Right ventricle myocardium superior (tissue), 1 donor: Measurements from ENCODE around the gene MED13L. TPM values are rescaled to one million over a fixed set of nuclear protein-coding genes. Genes with fewer than 3 reads are reported as not detected.
A peak's percentile ranks its signal among the peaks of the same experiment; 100 is the strongest.

ENCODE experiments used
- ATAC-seq: fragments of 200-7000 bp; cut with Tn5 transposase; one replicate; pipeline ENCODE4 v1.9.1; 2020; ENCODE audit warnings: mild to moderate bottlenecking; ENCODE audit not compliant: poor library complexity
- DNase-seq: peaks from one replicate; pipeline ENCODE4 v3.0.0-alpha.2; 2020
- intact Hi-C: fragments of 100-400 bp; cut with DNase I; formaldehyde crosslinking; loops from one replicate; pipeline ENCODE4 v1.11.2; 2022
- total RNA-seq: library from RNA; stranded (reverse); fragmentation: NEBNext Ultra II Directional; extraction: Animal tissue kit (Norgen Biotek cat#: 25700); gene quantifications from one replicate; pipeline ENCODE4 v1.2.1, GENCODE V29; 2021
- donor health status: DM: no; HTN: yes; CAD: no; lungs with severe emphysema.

MED13L gene
- total RNA-seq, 1 donor from 2014 or later = 57.7 TPM

DNA sequence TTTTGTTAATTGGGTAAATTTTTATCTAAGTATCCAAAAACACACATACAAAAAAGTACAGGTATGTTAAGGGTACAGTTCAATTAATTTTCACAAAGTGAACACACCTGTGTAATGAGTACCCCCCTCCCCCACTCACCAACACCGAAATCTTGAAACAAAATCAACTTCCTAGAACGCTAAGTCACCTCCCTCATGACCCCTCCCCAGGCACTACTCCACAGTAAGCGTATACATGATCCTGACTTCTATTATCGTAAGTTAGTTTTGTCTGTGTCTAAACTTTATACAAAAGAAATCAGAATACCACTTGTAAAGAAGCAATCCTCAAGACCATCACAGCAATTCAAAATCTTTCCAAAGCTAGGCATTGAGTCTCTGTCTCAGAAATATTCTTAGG is 100.5 kb downstream of the MED13L start:
- intact Hi-C loops = no loop called here
- ATAC-seq (no peak), DNase-seq (no peak)

DNA sequence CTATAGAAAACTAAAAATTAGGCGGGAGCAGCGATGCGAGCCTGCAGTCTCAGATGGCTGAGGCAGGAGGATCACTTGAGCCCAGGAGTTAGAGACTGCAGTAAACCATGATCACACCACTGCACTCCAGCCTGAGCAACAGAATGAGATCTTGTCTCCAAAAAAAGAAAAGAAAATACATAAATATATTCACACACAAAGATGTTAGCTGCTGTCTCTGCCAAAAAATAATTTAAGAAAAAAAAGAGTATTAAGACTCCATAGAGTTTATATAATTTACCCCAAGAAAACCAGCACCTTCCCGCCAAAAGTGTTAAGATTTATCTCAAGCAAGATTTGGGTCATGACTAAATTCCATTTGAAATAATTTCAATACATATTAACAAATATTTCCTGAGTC is 102.6 kb downstream of the MED13L start:
- ATAC-seq (no peak), DNase-seq (no peak)
- intact Hi-C loops = no loop called here

- DNase-seq = no peak
- intact Hi-C loops = no loop called here
Observed at GRCh38 chr12:116174006-116174405, 103.5 kb downstream of the MED13L start.

GRCh38 chr12:116172224-116172849 is 105.2 kb downstream of the MED13L start:
- ATAC-seq (no peak), DNase-seq (no peak)
- intact Hi-C loops = no loop called here

More at GRCh38 chr12:116174006-116174405, 103.5 kb downstream of the MED13L start:
- no peak for ATAC-seq

- intact Hi-C loops = no loop called here
- DNase-seq (no peak), ATAC-seq (no peak)
Observed at GRCh38 chr12:116171549-116171948, 105.9 kb downstream of the MED13L start.

GRCh38 chr12:116169071-116169470 is 108.4 kb downstream of the MED13L start:
- DNase-seq = no peak
- intact Hi-C loops = no loop called here
- ATAC-seq = no peak

GRCh38 chr12:116166306-116166705 is 111.2 kb downstream of the MED13L start:
- intact Hi-C loops = no loop called here
- ATAC-seq = no peak
- DNase-seq = no peak

DNA sequence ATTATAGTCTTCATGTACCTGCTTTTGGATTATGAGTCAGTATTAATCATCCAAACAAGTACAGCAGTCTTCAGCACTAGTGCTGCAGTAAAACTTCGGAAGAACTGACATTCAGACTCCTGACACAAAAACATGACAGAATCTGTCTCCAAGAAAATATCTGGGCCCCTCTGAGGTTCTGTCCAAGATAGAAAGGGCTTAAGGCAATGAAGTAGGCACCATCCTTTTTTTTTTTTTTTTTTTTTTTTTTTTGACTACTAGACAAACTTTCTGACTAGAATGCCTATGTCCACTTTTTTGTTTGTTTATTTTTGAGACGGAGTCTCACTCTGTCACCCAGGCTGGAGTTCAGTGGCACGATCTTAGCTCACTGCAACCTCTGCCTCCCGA is 112.5 kb downstream of the MED13L start:
- ATAC-seq (peak; percentile 40), DNase-seq (no peak)
- intact Hi-C loops = no loop called here

DNA sequence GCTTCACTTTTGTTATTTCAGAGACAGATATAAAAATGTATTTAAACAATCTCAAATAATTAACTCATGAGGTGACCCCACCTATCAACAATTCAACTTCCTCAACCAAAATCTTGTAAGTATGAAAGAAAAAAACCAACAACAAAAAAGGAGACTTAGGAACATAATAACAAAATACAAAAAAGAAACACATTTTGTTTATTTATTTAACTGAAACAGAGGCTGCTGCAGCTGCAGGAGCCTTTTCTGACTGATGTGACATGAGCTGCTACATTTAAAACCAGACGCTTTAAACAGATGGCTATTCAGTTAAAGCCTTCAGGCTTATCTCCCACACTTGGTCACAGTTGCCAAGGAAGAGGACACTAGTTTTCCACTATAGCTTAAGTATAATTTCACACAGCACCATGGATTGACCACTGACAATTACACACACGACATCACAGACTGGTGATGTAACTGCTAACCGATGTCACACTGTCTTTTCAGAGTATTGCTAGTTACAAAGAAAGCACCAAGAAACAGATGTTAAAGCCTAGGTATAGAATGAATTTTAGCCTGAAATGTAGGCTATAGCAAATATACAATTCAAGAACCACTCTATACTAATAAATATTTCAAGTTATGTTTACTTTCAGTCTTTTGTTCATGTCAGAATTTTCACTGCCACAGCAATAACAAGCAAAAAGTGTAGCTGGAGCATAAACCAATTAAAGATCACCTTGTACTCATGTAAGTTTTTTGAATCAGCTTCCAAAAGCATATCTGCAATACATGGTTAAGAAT is 113.0 kb downstream of the MED13L start:
- ATAC-seq = peak; percentile 42
- intact Hi-C loops = no loop called here
- no peak for DNase-seq

DNA sequence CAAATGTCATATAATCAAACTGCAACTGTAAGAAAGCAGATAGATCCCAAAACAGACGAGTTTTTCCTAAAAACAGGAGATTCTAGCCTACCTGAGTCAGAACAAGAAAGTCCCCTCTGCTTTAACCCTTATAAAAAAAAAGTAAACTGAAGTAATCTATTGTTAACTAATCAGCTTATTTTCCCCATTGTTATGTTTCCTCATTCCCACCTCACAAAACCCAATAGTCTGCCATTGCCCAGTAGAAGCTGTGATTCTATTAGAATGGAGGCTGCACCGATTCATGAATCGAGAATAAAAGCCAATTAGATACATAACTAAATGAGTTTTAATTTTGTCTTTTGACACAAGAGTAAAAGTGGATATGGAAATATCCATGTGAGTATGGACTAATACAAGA is 115.4 kb downstream of the MED13L start:
- ATAC-seq (no peak), DNase-seq (no peak)
- intact Hi-C loops = no loop called here

DNA sequence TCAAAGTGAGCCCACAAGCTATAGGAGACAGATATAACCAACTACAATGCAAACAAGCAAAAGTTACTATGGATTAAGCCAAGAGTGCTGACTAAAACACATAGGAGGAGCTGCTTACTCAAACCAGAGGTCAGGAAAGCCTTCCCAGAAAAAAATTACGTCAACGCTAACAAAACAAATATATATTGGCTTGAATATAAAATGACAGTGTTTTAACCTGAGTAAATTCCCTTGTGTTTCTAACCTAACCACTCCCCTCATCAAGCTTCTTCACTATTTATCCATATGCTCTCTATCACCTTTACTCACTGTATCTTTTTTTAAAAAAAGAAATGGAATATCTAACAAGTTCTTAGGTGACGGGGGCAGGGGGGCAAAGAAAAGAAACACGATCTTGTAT is 115.9 kb downstream of the MED13L start:
- ATAC-seq = no peak
- intact Hi-C loops = no loop called here
- DNase-seq = no peak

- ATAC-seq = no peak
- no peak for DNase-seq
- intact Hi-C loops = no loop called here
Observed at GRCh38 chr12:116160883-116161458, 116.5 kb downstream of the MED13L start.

- intact Hi-C loops = no loop called here
- DNase-seq (no peak), ATAC-seq (peak; percentile 33)
Observed at GRCh38 chr12:116160231-116160630, 117.3 kb downstream of the MED13L start.

GRCh38 chr12:116159593-116160200 is 117.8 kb downstream of the MED13L start:
- no peak for ATAC-seq
- intact Hi-C loops = no loop called here
- no peak for DNase-seq

- intact Hi-C loops = no loop called here
- no peak for ATAC-seq
- DNase-seq = no peak
Observed at GRCh38 chr12:116159175-116159574, 118.3 kb downstream of the MED13L start.

DNA sequence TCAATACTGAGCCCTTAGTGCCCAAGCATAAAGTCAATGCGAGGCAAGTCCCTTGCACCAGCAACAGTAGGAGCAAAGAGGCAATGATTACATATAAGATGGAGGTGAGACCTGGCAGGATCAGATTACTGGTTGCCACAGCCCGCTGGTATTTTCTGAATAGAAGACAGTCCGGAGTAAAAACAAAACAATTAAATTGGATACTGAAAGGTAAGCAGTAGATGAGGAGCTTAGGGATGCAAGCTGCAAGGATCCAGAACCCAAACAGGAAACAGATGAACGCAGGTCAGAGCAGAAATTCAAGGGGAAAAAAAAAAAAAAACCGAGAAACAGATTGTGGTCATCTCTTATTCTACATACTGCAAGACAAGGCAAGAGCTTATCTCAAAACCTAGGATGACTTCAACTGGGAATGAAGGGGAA is 119.6 kb downstream of the MED13L start:
- intact Hi-C loops = no loop called here
- DNase-seq = no peak
- ATAC-seq = no peak

GRCh38 chr12:116156614-116157013 is 120.9 kb downstream of the MED13L start:
- DNase-seq = no peak
- intact Hi-C loops = no loop called here
- ATAC-seq = no peak

DNA sequence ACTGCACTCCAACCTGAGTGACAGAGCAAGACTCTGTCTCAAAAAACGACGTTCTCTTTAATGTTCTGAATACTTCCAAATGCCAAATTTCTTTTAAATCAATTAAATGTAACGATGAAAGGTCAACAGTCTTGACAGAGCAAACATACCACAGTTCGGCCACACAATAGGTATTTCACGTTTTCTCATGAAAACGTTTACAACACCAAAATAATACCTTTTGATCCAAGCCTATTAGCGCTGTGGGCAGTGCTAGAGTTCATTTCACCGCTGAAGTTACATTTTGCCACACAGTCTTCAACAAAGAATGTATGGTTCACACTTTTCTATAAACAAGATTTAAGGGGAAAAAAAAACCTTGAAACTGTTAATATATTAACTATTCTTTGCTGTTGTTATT is 122.1 kb downstream of the MED13L start:
- DNase-seq = no peak
- intact Hi-C loops = no loop called here
- ATAC-seq = no peak

DNA sequence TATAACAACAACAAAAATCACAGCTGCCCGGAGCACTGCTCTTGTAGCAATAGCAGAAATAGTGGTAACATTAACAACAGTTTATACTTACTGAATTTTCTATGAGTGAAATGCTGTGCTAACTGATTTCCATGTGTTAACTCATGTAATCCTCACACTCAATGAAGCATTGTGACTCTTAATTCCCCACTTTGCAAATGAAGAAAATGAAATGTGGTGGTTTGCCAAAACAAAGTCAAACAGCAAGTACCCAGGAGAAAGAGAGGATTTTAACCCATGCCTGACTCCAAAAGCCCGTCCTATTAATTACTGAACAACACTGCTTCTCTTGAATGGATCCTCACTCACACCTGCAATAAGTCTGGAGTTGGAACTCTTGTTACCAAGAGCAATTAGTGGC is 123.5 kb downstream of the MED13L start:
- ATAC-seq = no peak
- intact Hi-C loops = no loop called here
- no peak for DNase-seq

GRCh38 chr12:116153113-116153512 is 124.4 kb downstream of the MED13L start:
- no peak for ATAC-seq
- intact Hi-C loops = no loop called here
- no peak for DNase-seq
